Astrocyte of the cerebellum (primary cell): ENCODE data around the gene SIPA1.
"Not testable (repeated sequence)": the region's sequence is repeated elsewhere in the genome, so short reads cannot be mapped to it uniquely, and the experiment has no call there.

Source experiments
- DNase-seq: peaks from one replicate; pipeline ENCODE4 v3.0.0-alpha.2; 2011; ENCODE audit warnings: low read depth
- H3K4me3 ChIP-seq: 2 replicates; pipeline ENCODE4 v1.5.1; 2011; ENCODE audit warnings: mild to moderate bottlenecking, low read depth, low read length, moderate library complexity
- CTCF ChIP-seq: IDR thresholded peaks from 2 replicates; pipeline ENCODE4 v1.5.1; 2012; ENCODE audit warnings: low read length, low read depth, moderate library complexity, mild to moderate bottlenecking; ENCODE audit errors: missing control alignments
- in situ Hi-C: cut with HindIII; loops from 2 replicates; pipeline ENCODE4 v1.10.0; 2017; ENCODE audit warnings: low sequenced_read_pairs

The SIPA1 gene

GRCh38 chr11:65680192-65680743, 42.4 kb downstream of the SIPA1 start:
- no peak overlapping the region for H3K4me3 ChIP-seq
- DNase-seq = no peak
- no peak for TF ChIP-seq CTCF
- in situ Hi-C loops = no loop called here

- in situ Hi-C loops, DNase-seq, H3K4me3 ChIP-seq: not testable (repeated sequence)
These were observed 45.6 kb downstream of the SIPA1 start for GRCh38 chr11:65683480-65683879.

- in situ Hi-C loops = no loop called here
- no peak for TF ChIP-seq CTCF
- H3K4me3 ChIP-seq = no peak overlapping the region
- DNase-seq = no peak
These were observed 48.1 kb downstream of the SIPA1 start for GRCh38 chr11:65685981-65686380.

GRCh38 chr11:65691847-65692246, 53.9 kb downstream of the SIPA1 start:
- H3K4me3 ChIP-seq, DNase-seq, in situ Hi-C loops: not testable (repeated sequence)

- no peak for TF ChIP-seq CTCF
- no peak for DNase-seq
- H3K4me3 ChIP-seq = no peak overlapping the region
- in situ Hi-C loops = no loop called here
These were observed 54.5 kb downstream of the SIPA1 start for GRCh38 chr11:65692367-65692766.

GRCh38 chr11:65695459-65696241, 57.7 kb downstream of the SIPA1 start:
- TF ChIP-seq CTCF = no peak
- no peak overlapping the region for H3K4me3 ChIP-seq
- DNase-seq = no peak
- in situ Hi-C loops = no loop called here

GRCh38 chr11:65696802-65697552, 59.1 kb downstream of the SIPA1 start:
- in situ Hi-C loops = no loop called here
- DNase-seq = no peak
- H3K4me3 ChIP-seq = no peak overlapping the region
- TF ChIP-seq CTCF = no peak
